ENCODE measurements around the gene HSPB9. TPM values are rescaled to one million over a fixed set of nuclear protein-coding genes. Genes with fewer than 3 reads are reported as not detected.

The HSPB9 gene
- total and polyA plus RNA-seq, 2 of the 8 experiments (the other 6 are each of a cell fraction or from before 2014, with no cell fraction given), result 0.27 to 0.30 TPM

- H2AK5ac ChIP-seq (ENCODE audit: low read depth, low read length), result no peak overlapping the region
- TF ChIP-seq ASH2L (IDR thresholded peaks at IDR 0.05; ENCODE audit: low read length) (peak; percentile 9), RBBP5 (IDR thresholded peaks at IDR 0.05; ENCODE audit: borderline replicate concordance, low read depth, low read length) (no peak)
- no peaks in the 10 kb centered on the region for H4K20me1 ChIP-seq (replicated peaks in 1 of 2; ENCODE audit: control insufficient read depth in 1 of 2, insufficient read depth in 2 of 2, low read length in 2 of 2)
- H3K4me1 ChIP-seq (replicated peaks in 1 of 4; ENCODE audit: control insufficient read depth in 3 of 4, insufficient read depth in 4 of 4, low read length in 3 of 4), result peaks cover 0 to 14% (median 9%) of the 10 kb centered on the region in 4 experiments; a peak in 6 of 7 replicates
- H3K4me2 ChIP-seq (ENCODE audit: insufficient read depth in 1 of 2, low read depth in 2 of 2, low read length in 2 of 2), result peak overlapping the region; percentile 76 to 85
- H3K14ac ChIP-seq (ENCODE audit: insufficient read length), result no peak overlapping the region
- no peak overlapping the region for H3K56ac ChIP-seq (replicated peaks; ENCODE audit: insufficient read length, low read depth, low read length)
- no peaks in the 10 kb centered on the region; the same call in 1 of the 2 replicates for H3K79me1 ChIP-seq (ENCODE audit: low read depth, low read length)
- FAIRE-seq (no peak), DNase-seq (ENCODE audit: low read depth in 1 of 2, low spot score in 2 of 2) (peak in 1 of 2 experiments; percentile 62)
- H3K4me3 ChIP-seq (ENCODE audit: extremely low read depth in 1 of 4, insufficient read depth in 2 of 4, low read depth in 3 of 4, low read length in 4 of 4), result peak overlapping the region in 1 of 4 experiments; percentile 62; a peak in 2 of 8 replicates
- ChIA-PET CTCF (ENCODE audit: partially characterized antibody) (interaction anchor here (0.7 to 39.4 kb wide), 11 partner anchors 12 to 139 kb away, joined by 3 to 1084 read pairs (median 5); partner anchors contain the start of genes DHX58, DNAJC7, HSPB9 and KAT2A), POLR2A (ENCODE audit: partially characterized antibody) (interaction anchor here (0.9 to 1.8 kb wide), 8 partner anchors 28 to 87 kb away, joined by 3 to 8 read pairs (median 4); partner anchors contain the start of gene DNAJC7)
- H2BK5ac ChIP-seq (ENCODE audit: low read depth, low read length), result no peak overlapping the region
- no peak overlapping the region for H2BK15ac ChIP-seq (ENCODE audit: low read length)
- no peaks in the 10 kb centered on the region for H3K79me2 ChIP-seq (ENCODE audit: control insufficient read depth in 1 of 2, insufficient read depth in 2 of 2, low read length in 2 of 2)
- H3K23me2 ChIP-seq (ENCODE audit: low read depth, low read length), result peaks cover 6% of the 10 kb centered on the region; the same call in 1 of the 2 replicates
- no peak overlapping the region for H2AFZ ChIP-seq (ENCODE audit: low read length)
- peaks cover 4 to 22% (median 18%) of the 10 kb centered on the region in 4 experiments for H3K27me3 ChIP-seq (replicated peaks in 1 of 4; ENCODE audit: control insufficient read depth in 3 of 4, extremely low read depth in 1 of 4, insufficient read depth in 3 of 4, low read length in 3 of 4)
- no peak overlapping the region for H2BK120ac ChIP-seq (replicated peaks; ENCODE audit: low read depth, low read length)
- no peak overlapping the region for H2BK12ac ChIP-seq (ENCODE audit: low read depth, low read length)
- H3K27ac ChIP-seq (ENCODE audit: low read depth, low read length), result no peak overlapping the region
- H4K8ac ChIP-seq (ENCODE audit: extremely low read depth, insufficient read depth, low read length), result no peak overlapping the region
- no peak overlapping the region for H4K5ac ChIP-seq (ENCODE audit: insufficient read length, low read depth, low read length)
- no peak overlapping the region for H2BK20ac ChIP-seq (ENCODE audit: low read length)
- no peaks in the 10 kb centered on the region for H3K36me3 ChIP-seq (ENCODE audit: control insufficient read depth in 2 of 4, insufficient read depth in 4 of 4, low read length in 3 of 4)
- 40% methylated on average over 11 of the region's 14 CpGs; no CpG with 5 or more reads in 1 of the 2 experiments for WGBS, 2 experiments (ENCODE audit: extremely low coverage in 1 of 2, insufficient coverage in 1 of 2, insufficient read length in 1 of 2, insufficient replicate concordance in 2 of 2, low coverage in 1 of 2, low lambda C conversion rate in 2 of 2, missing lambda C conversion rate in 1 of 2)
- H3K9ac ChIP-seq (replicated peaks in 1 of 4; ENCODE audit: extremely low read depth in 1 of 4, low read depth in 3 of 4, low read length in 3 of 4), result no peak overlapping the region
- H4K91ac ChIP-seq (replicated peaks; ENCODE audit: insufficient read length, low read length), result no peak overlapping the region
- H3K18ac ChIP-seq (ENCODE audit: extremely low read depth, low read length), result no peak overlapping the region
- no peak overlapping the region for H3K4ac ChIP-seq (replicated peaks; ENCODE audit: insufficient read length, low read depth, low read length)
- H3K23ac ChIP-seq (ENCODE audit: insufficient read length), result no peak overlapping the region
- H3K9me3 ChIP-seq (ENCODE audit: insufficient read depth in 2 of 2, low read depth in 1 of 2, low read length in 1 of 2), result no peaks in the 10 kb centered on the region
These were observed 23.7 kb upstream of the HSPB9 start for GRCh38 chr17:42098730-42099399.

Data from H1 (cell line).